A549 (cell line): ENCODE results near the gene APBB3. TPM values are rescaled to one million over a fixed set of nuclear protein-coding genes. Genes with fewer than 3 reads are reported as not detected.

ENCODE experiments used
- ATAC-seq, 2 experiments: fragments of 200-7000 bp in 1 of 2; fragments of >200 bp in 1 of 2; cut with Nextera tagmentation in 1 of 2; cut with Tn5 transposase in 1 of 2; 3 replicates each; pipeline versions ENCODE4 v1.8.0 to v1.9.1; 2018 to 2020; ENCODE audit warnings: mild to moderate bottlenecking in 1 of 2, moderate library complexity in 1 of 2
- CTCF ChIA-PET: fragments of 300-600 bp; sonication (Branson Sonifier 250); formaldehyde crosslinking; extraction: SDS; loops from one replicate; lab custom pipeline; 2021; ENCODE audit warnings: antibody characterized with exemption, inconsistent platforms; lab: Yijun Ruan, JAX
- POLR2A ChIA-PET: fragments of 350-600 bp; formaldehyde crosslinking; extraction: SDS; loops from one replicate; lab custom pipeline; 2021; ENCODE audit warnings: antibody characterized with exemption, inconsistent platforms; lab: Yijun Ruan, JAX
- DNase-seq, 2 experiments: peaks; one replicate each; pipeline versions ENCODE4 v3.0.0 to v3.0.0-alpha.2; 2011 to 2016; ENCODE audit warnings: low read depth in 1 of 2, low spot score in 1 of 2
- FAIRE-seq: peaks from 2 replicates; lab custom pipeline; 2011; peaks lifted over from hg19 to GRCh38; lab: Jason Lieb, UNC
- H3K27ac ChIP-seq, 2 experiments: fragments of >200 bp; sonication (Bioruptor Twin); formaldehyde crosslinking; 3 replicates each; pipeline ENCODE4 v1.5.1; 2016 to 2017
- H3K4me1 ChIP-seq: fragments of >200 bp; sonication (Bioruptor Twin); formaldehyde crosslinking; 3 replicates; pipeline ENCODE4 v1.6.1; 2016
- H3K4me2 ChIP-seq: fragments of >200 bp; sonication (Bioruptor Twin); formaldehyde crosslinking; 3 replicates; pipeline ENCODE4 v1.6.1; 2016
- H3K4me3 ChIP-seq: fragments of >200 bp; sonication (Bioruptor Twin); formaldehyde crosslinking; 3 replicates; pipeline ENCODE4 v1.5.1; 2016
- H3K9me3 ChIP-seq: fragments of >200 bp; sonication (Bioruptor Twin); formaldehyde crosslinking; 3 replicates; pipeline ENCODE4 v1.6.1; 2016
- ATOH8 ChIP-seq: fragments of 250-450 bp; sonication (Bioruptor Pico); IDR thresholded peaks from 2 replicates; pipeline ENCODE4 v1.5.0; 2020; ENCODE audit warnings: low read depth, mild to moderate bottlenecking, moderate library complexity
- BCL3 ChIP-seq: fragments of >200 bp; sonication (Bioruptor Twin); formaldehyde crosslinking; IDR thresholded peaks from 3 replicates; pipeline ENCODE4 v1.6.1; 2016
- BHLHE40 ChIP-seq: IDR thresholded peaks from 2 replicates; pipeline ENCODE4 v1.6.1; 2012; ENCODE audit warnings: low read depth, low read length, inconsistent platforms
- CBX2 ChIP-seq: fragments of 200-600 bp; sonication (generic); IDR thresholded peaks from 2 replicates; pipeline ENCODE4 v1.6.1; 2016; ENCODE audit warnings: low read depth, mild to moderate bottlenecking, borderline replicate concordance
- CEBPB ChIP-seq, 2 experiments: fragments of >200 bp in 1 of 2; sonication (Bioruptor Twin) in 1 of 2; formaldehyde crosslinking in 1 of 2; IDR thresholded peaks; 2 replicates each; pipeline ENCODE4 v1.6.1; 2012 to 2016
- CHD4 ChIP-seq: fragments of 200-600 bp; sonication (generic); IDR thresholded peaks from 2 replicates; pipeline ENCODE4 v1.6.1; 2016; ENCODE audit warnings: antibody characterized with exemption, mild to moderate bottlenecking, borderline replicate concordance
- CTCF ChIP-seq: fragments of >200 bp; sonication (Bioruptor Twin); formaldehyde crosslinking; IDR thresholded peaks from 3 replicates; pipeline ENCODE4 v1.5.1; 2016
- E2F6 ChIP-seq: IDR thresholded peaks from 2 replicates; pipeline ENCODE4 v1.6.1; 2012; ENCODE audit warnings: low read depth, borderline replicate concordance
- EHMT2 ChIP-seq: fragments of 200-600 bp; sonication (generic); IDR thresholded peaks from 2 replicates; pipeline ENCODE4 v1.6.1; 2016; ENCODE audit warnings: antibody characterized with exemption, low read depth, mild to moderate bottlenecking, moderate library complexity
- FOSB ChIP-seq: fragments of 250-450 bp; sonication (Bioruptor Pico); IDR thresholded peaks from 2 replicates; pipeline ENCODE4 v1.5.0; 2020; ENCODE audit warnings: mild to moderate bottlenecking, moderate library complexity
- FOXS1 ChIP-seq: fragments of 250-450 bp; sonication (Bioruptor Pico); IDR thresholded peaks from 2 replicates; pipeline ENCODE4 v1.5.0; 2020; ENCODE audit warnings: mild to moderate bottlenecking, moderate library complexity
- HES2 ChIP-seq: fragments of >200 bp; sonication (Bioruptor Twin); formaldehyde crosslinking; IDR thresholded peaks from 2 replicates; pipeline ENCODE4 v1.6.1; 2016
- MAZ ChIP-seq: fragments of 150-350 bp; IDR thresholded peaks from 2 replicates; pipeline ENCODE4 v1.6.1; 2014; ENCODE audit warnings: antibody characterized with exemption, low read depth, low read length, borderline replicate concordance
- MYC ChIP-seq: IDR thresholded peaks from 2 replicates; pipeline ENCODE4 v1.6.1; 2012; ENCODE audit warnings: mild to moderate bottlenecking, inconsistent platforms, low read length, improper control_type of control experiment, borderline replicate concordance
- PHF8 ChIP-seq: fragments of 200-600 bp; sonication (generic); IDR thresholded peaks from 2 replicates; pipeline ENCODE4 v1.6.1; 2016; ENCODE audit warnings: low read depth, mild to moderate bottlenecking, antibody characterized with exemption, moderate library complexity, borderline replicate concordance
- POLR2AphosphoS2 ChIP-seq: conservative IDR thresholded peaks from 2 replicates; pipeline ENCODE4 v1.6.1; 2012; ENCODE audit warnings: low read length, improper control_type of control experiment, inconsistent platforms
- RAD21 ChIP-seq, 2 experiments: fragments of >200 bp in 1 of 2; sonication (Bioruptor Twin) in 1 of 2; formaldehyde crosslinking in 1 of 2; IDR thresholded peaks in 1 of 2; conservative IDR thresholded peaks in 1 of 2; 2 replicates in 1 of 2; 3 replicates in 1 of 2; pipeline ENCODE4 v1.6.1; 2012 to 2018; ENCODE audit warnings: inconsistent platforms in 1 of 2
- RFX5 ChIP-seq: fragments of 450-650 bp; IDR thresholded peaks from 2 replicates; pipeline ENCODE4 v1.7.1; 2014; ENCODE audit warnings: antibody characterized with exemption, mild to moderate bottlenecking, moderate library complexity
- RNF2 ChIP-seq: fragments of 200-600 bp; sonication (generic); IDR thresholded peaks from 2 replicates; pipeline ENCODE4 v1.6.1; 2016; ENCODE audit warnings: low read depth, mild to moderate bottlenecking, antibody characterized with exemption, moderate library complexity, borderline replicate concordance
- SMC3 ChIP-seq: fragments of >200 bp; sonication (Bioruptor Twin); formaldehyde crosslinking; IDR thresholded peaks from 3 replicates; pipeline ENCODE4 v1.6.1; 2018; ENCODE audit warnings: inconsistent platforms
- SREBF2 ChIP-seq: fragments of 450-650 bp; IDR thresholded peaks from 2 replicates; pipeline ENCODE4 v1.6.1; 2014; ENCODE audit warnings: mild to moderate bottlenecking, moderate library complexity
- USF2 ChIP-seq: fragments of 450-650 bp; IDR thresholded peaks from 2 replicates; pipeline ENCODE4 v1.6.1; 2014; ENCODE audit warnings: antibody characterized with exemption
- ZSCAN20 ChIP-seq: fragments of 250-450 bp; sonication (Bioruptor Pico); IDR thresholded peaks from 2 replicates; pipeline ENCODE4 v1.8.0; 2022; ENCODE audit warnings: mild to moderate bottlenecking, moderate library complexity
- WGBS: methylation state at CpG from one replicate; pipeline ENCODE4 v1.1.6; 2017; ENCODE audit errors: missing lambda C conversion rate; 5-methylcytosine and 5-hydroxymethylcytosine counted together
- polyA plus RNA-seq, 4 experiments: library from polyadenylated mRNA; depleted of rRNA in 3 of 4; stranded (reverse); fragments of >200 nt; fragmentation: RNase III in 1 of 4; extraction: RNeasy Plus Mini Kit Qiagen cat#74134 plus additional on column Dnase treatment in 1 of 4; gene quantifications; 2 replicates in 3 of 4; 3 replicates in 1 of 4; pipeline ENCODE4 v1.2.3, GENCODE V29; 2011 to 2017

Gene APBB3
- polyA plus RNA-seq, 2 of the 4 experiments (the other 2 are of a cell fraction): 9.4 to 11.7 TPM

- ChIA-PET POLR2A (interaction anchor here (2.9 kb wide), 1 partner anchor 91 kb away, joined by 32 read pairs; the partner anchor contains the start of genes IK and NDUFA2), CTCF (interaction anchor here (0.7 kb wide), 1 partner anchor 166 kb away, joined by 3 read pairs; no protein-coding TSS in a partner anchor)
- DNase-seq: no peak
- no peak for ATAC-seq
- H3K27ac ChIP-seq: peak overlapping the region; percentile 89 to 96; a peak in 4 of 6 replicates
- WGBS: 83% methylated on average over 1 of the region's 1 CpG
- no peak for TF ChIP-seq USF2
- no peak for TF ChIP-seq SREBF2
- TF ChIP-seq, all 56 proteins: peak for 0
- FAIRE-seq: no peak
- Histone ChIP-seq H3K4me2 (peak overlapping the region; percentile 86), H3K9me3 (no peaks in the 10 kb centered on the region), H3K4me3 (peak overlapping the region; percentile 75), H3K4me1 (peaks cover 31% of the 10 kb centered on the region)
These were observed 8.6 kb downstream of the APBB3 start for GRCh38 chr5:140555747-140556312.

GRCh38 chr5:140554454-140554853 lies 9.9 kb downstream of the APBB3 start:
- ChIA-PET CTCF (interaction anchor here (0.6 to 2.2 kb wide), 4 partner anchors 12 to 111 kb away, joined by 3 to 11 read pairs (median 4); no protein-coding TSS in a partner anchor), POLR2A (interaction anchor here (0.9 kb wide), 1 partner anchor 10 kb away, joined by 5 read pairs; the partner anchor contains the start of gene APBB3)
- WGBS: 66% methylated on average over 2 of the region's 2 CpGs
- no peak for ATAC-seq
- Histone ChIP-seq H3K9me3 (no peaks in the 10 kb centered on the region), H3K4me1 (peaks cover 34% of the 10 kb centered on the region), H3K4me2 (peak overlapping the region; percentile 32; the same call in 2 of the 3 replicates), H3K4me3 (no peak overlapping the region), H3K27ac (no peak overlapping the region)
- FAIRE-seq: no peak
- no peak for TF ChIP-seq E2F6
- peak in 1 of 2 experiments; percentile 37; a peak in 1 of 4 replicates for TF ChIP-seq CEBPB (IDR thresholded peaks at IDR 0.05)
- no peak for DNase-seq

GRCh38 chr5:140553657-140554056 lies 10.7 kb downstream of the APBB3 start:
- no peak for TF ChIP-seq POLR2AphosphoS2
- no peak for TF ChIP-seq CBX2
- TF ChIP-seq ATOH8: no peak
- TF ChIP-seq EHMT2: no peak
- no peak for TF ChIP-seq BHLHE40
- TF ChIP-seq SMC3: no peak
- TF ChIP-seq FOXS1 (CRISPR knock-in tag): no peak
- TF ChIP-seq PHF8: no peak
- WGBS: 88% methylated on average over 2 of the region's 2 CpGs
- H3K27ac ChIP-seq: no peak overlapping the region
- H3K4me1 ChIP-seq: peaks cover 39% of the 10 kb centered on the region
- DNase-seq: no peak
- H3K4me3 ChIP-seq: no peak overlapping the region
- ATAC-seq: no peak
- CTCF ChIA-PET: interaction anchor here (2.2 kb wide), 1 partner anchor 82 kb away, joined by 11 read pairs; no protein-coding TSS in a partner anchor
- no peaks in the 10 kb centered on the region for H3K9me3 ChIP-seq
- peak overlapping the region; percentile 32; the same call in 1 of the 3 replicates for H3K4me2 ChIP-seq
- FAIRE-seq: no peak
- POLR2A ChIA-PET: no interaction called here

- no peaks in the 10 kb centered on the region for H3K9me3 ChIP-seq
- no peak overlapping the region for H3K4me3 ChIP-seq
- POLR2A ChIA-PET: no interaction called here
- H3K4me2 ChIP-seq: no peak overlapping the region
- no peak for FAIRE-seq
- H3K4me1 ChIP-seq: peaks cover 46% of the 10 kb centered on the region
- no peak overlapping the region for H3K27ac ChIP-seq
- CTCF ChIA-PET: interaction anchor here (1.5 to 1.6 kb wide), 2 partner anchors 7 to 8 kb away, joined by 4 to 5 read pairs; no protein-coding TSS in a partner anchor
- 95% methylated on average over 4 of the region's 4 CpGs for WGBS
- no peak for ATAC-seq
- DNase-seq: no peak
- no peak for TF ChIP-seq CBX2
- no peak for TF ChIP-seq FOSB (CRISPR knock-in tag)
- no peak for TF ChIP-seq RAD21 (conservative IDR thresholded peaks at IDR 0.05 in 1 of 2, IDR thresholded peaks at IDR 0.05 in 1 of 2)
- TF ChIP-seq RNF2: no peak
- TF ChIP-seq PHF8: no peak
- no peak for TF ChIP-seq CHD4
- TF ChIP-seq MYC: no peak
- TF ChIP-seq MAZ: no peak
- no peak for TF ChIP-seq CTCF
- no peak for TF ChIP-seq BCL3
- no peak for TF ChIP-seq CEBPB (IDR thresholded peaks at IDR 0.05)
- TF ChIP-seq ZSCAN20 (CRISPR knock-in tag): no peak
- TF ChIP-seq RFX5: no peak
- no peak for TF ChIP-seq HES2
These were observed 12.5 kb downstream of the APBB3 start for GRCh38 chr5:140551872-140552271.
